ENCODE results near the gene DAP3.

DNA sequence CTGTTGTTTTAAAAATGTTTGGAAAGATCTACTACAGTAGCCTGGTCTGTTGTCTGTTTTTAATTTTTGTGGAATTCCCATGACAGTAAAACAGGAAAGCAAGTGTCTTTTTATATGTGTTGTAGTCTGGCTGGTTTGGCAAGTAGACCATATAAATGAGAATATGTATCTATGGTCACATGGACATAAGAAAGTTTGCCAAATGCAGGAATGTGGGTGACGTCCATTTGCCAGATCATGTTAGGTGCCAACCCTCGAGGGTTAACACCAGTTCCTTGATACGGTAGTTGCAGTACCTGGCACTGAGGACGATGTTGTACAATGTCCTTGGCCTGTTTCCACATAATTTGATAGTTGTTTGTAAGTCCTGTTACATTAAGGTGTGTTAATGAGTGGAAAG, 6.2 kb downstream of the DAP3 start:
- TF ChIP-seq POLR2A (IDR thresholded peaks at IDR 0.05) = no peak
- TF ChIP-seq, protein P1, sequence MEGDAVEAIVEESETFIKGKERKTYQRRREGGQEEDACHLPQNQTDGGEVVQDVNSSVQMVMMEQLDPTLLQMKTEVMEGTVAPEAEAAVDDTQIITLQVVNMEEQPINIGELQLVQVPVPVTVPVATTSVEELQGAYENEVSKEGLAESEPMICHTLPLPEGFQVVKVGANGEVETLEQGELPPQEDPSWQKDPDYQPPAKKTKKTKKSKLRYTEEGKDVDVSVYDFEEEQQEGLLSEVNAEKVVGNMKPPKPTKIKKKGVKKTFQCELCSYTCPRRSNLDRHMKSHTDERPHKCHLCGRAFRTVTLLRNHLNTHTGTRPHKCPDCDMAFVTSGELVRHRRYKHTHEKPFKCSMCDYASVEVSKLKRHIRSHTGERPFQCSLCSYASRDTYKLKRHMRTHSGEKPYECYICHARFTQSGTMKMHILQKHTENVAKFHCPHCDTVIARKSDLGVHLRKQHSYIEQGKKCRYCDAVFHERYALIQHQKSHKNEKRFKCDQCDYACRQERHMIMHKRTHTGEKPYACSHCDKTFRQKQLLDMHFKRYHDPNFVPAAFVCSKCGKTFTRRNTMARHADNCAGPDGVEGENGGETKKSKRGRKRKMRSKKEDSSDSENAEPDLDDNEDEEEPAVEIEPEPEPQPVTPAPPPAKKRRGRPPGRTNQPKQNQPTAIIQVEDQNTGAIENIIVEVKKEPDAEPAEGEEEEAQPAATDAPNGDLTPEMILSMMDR (IDR thresholded peaks at IDR 0.05) = no peak
